Measurements from ENCODE around the gene AKIRIN2. TPM values are rescaled to one million over a fixed set of nuclear protein-coding genes. Genes with fewer than 3 reads are reported as not detected.

The AKIRIN2 gene
- total and polyA plus RNA-seq, 9 of the 15 experiments (the other 6 are each of a cell fraction or from before 2014, with no cell fraction given), result 5.8 to 63.9 (median 28.1) TPM

DNA sequence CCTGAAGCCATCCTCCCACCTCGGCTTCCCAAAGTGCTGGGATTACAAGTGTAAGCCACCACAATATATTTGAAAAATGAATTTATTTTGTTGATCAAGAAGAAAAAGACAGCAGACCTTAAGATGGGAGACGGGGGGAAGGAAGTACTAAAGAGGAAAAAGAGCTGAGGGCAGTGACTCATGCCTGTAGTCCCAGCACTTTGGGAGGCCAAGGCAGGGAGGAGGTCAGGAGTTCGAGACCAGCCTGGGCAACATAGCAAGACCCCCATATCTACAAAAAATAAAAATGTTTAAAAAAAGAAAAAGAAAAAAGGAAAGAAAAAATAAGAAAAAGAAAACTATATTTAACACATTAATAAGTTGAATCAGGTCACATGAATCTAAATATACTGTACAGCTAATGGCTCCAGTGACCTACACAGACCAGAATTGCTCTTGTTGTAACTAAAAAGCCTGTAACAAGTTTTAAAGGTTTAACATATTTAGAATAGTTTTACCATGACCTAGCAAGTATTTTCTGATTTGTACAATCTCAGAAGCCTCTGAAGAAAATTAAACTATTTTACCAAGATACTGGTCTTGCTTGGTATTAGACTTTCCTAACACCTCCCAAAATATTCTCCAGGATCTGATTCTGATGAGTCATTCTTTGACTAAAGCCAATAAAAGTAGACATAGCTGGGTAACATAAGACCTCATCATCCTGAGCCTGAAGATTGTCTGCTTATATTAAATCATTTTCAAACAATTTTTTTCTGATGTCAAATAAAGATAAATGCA, 4.3 kb upstream of the AKIRIN2 start:
- no peak for DNase-seq (ENCODE audit: extremely low read depth in 1 of 4, low spot score in 3 of 4)
- no peaks in the 10 kb centered on the region for H3K9me1 ChIP-seq (ENCODE audit: control insufficient read depth, insufficient read depth, low read length)
- H3K79me2 ChIP-seq (ENCODE audit: control insufficient read depth, insufficient read depth, low read length), result peaks cover 7% of the 10 kb centered on the region
- ChIA-PET POLR2A (interaction anchor here (2.2 kb wide), 1 partner anchor 17 kb away, joined by 9 read pairs; no protein-coding TSS in a partner anchor), CTCF (ENCODE audit: low intra/inter-chr PET ratio) (no interaction called here)
- H3K27me3 ChIP-seq (ENCODE audit: control insufficient read depth in 2 of 2, insufficient read depth in 2 of 2, low read length in 2 of 2), result no peaks in the 10 kb centered on the region
- ATAC-seq, result no peak
- 70% methylated on average over 3 of the region's 3 CpGs for WGBS (ENCODE audit: insufficient coverage, low coverage, missing lambda C conversion rate)
- in situ Hi-C loops (cut with MboI), result no loop called here
- H3K36me3 ChIP-seq (ENCODE audit: control insufficient read depth, insufficient read depth, low read length), result no peaks in the 10 kb centered on the region
- intact Hi-C loops (cut with micrococcal nuclease), result loop anchor here (10.0 kb wide), 1 partner anchor 232 kb away; the partner anchor contains the start of gene SLC35A1
- H3K9me3 ChIP-seq (replicated peaks; ENCODE audit: control insufficient read depth, insufficient read depth, low read depth, low read length), result no peaks in the 10 kb centered on the region
- H2AFZ ChIP-seq (ENCODE audit: low read depth, low read length), result 0 out of 2 replicates have a peak overlapping the region, but pooled peaks have one; percentile 7
- peaks cover 6 to 15% of the 10 kb centered on the region in 2 experiments for H3K4me1 ChIP-seq (replicated peaks in 1 of 2; ENCODE audit: control insufficient read depth in 2 of 2, insufficient read depth in 2 of 2, low read length in 2 of 2)
- H4K20me1 ChIP-seq (replicated peaks; ENCODE audit: control insufficient read depth, insufficient read depth, low read length), result no peaks in the 10 kb centered on the region
- H3K4me3 ChIP-seq, result no peak overlapping the region
- no peak overlapping the region for H3K4me2 ChIP-seq (ENCODE audit: insufficient read depth, low read length)
- no peak overlapping the region for H3K9ac ChIP-seq (ENCODE audit: insufficient read depth in 1 of 2, low read depth in 2 of 2, low read length in 2 of 2)
- H3K27ac ChIP-seq (ENCODE audit: extremely low read depth, low read depth, low read length), result peak overlapping the region; percentile 73; the same call in 1 of the 3 replicates
- FAIRE-seq, result no peak
- BruUV-seq (replicated peaks), result no TSS peak
- no peak for TF ChIP-seq SMARCE1 (IDR thresholded peaks at IDR 0.05)
- TF ChIP-seq ZNF695 (CRISPR knock-in tag; IDR thresholded peaks at IDR 0.05), result no peak
- no peak for TF ChIP-seq PYGO2 (tag; IDR thresholded peaks at IDR 0.05)
- TF ChIP-seq, protein P1, sequence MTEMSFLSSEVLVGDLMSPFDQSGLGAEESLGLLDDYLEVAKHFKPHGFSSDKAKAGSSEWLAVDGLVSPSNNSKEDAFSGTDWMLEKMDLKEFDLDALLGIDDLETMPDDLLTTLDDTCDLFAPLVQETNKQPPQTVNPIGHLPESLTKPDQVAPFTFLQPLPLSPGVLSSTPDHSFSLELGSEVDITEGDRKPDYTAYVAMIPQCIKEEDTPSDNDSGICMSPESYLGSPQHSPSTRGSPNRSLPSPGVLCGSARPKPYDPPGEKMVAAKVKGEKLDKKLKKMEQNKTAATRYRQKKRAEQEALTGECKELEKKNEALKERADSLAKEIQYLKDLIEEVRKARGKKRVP (CRISPR knock-in tag; IDR thresholded peaks at IDR 0.05), result no peak
- no peak for TF ChIP-seq BCL6 (CRISPR knock-in tag; IDR thresholded peaks at IDR 0.05)
- TF ChIP-seq, protein P2, sequence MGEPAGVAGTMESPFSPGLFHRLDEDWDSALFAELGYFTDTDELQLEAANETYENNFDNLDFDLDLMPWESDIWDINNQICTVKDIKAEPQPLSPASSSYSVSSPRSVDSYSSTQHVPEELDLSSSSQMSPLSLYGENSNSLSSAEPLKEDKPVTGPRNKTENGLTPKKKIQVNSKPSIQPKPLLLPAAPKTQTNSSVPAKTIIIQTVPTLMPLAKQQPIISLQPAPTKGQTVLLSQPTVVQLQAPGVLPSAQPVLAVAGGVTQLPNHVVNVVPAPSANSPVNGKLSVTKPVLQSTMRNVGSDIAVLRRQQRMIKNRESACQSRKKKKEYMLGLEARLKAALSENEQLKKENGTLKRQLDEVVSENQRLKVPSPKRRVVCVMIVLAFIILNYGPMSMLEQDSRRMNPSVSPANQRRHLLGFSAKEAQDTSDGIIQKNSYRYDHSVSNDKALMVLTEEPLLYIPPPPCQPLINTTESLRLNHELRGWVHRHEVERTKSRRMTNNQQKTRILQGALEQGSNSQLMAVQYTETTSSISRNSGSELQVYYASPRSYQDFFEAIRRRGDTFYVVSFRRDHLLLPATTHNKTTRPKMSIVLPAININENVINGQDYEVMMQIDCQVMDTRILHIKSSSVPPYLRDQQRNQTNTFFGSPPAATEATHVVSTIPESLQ (CRISPR knock-in tag; IDR thresholded peaks at IDR 0.05), result no peak
- no peak for TF ChIP-seq RFX7 (CRISPR knock-in tag; IDR thresholded peaks at IDR 0.05)
- TF ChIP-seq MAFK (IDR thresholded peaks at IDR 0.05; ENCODE audit: low read length), result peak; percentile 64; the same call in 1 of the 2 replicates
- TF ChIP-seq SAFB (IDR thresholded peaks at IDR 0.05; ENCODE audit: borderline replicate concordance, low read depth, low read length), result no peak
- TF ChIP-seq TEAD1 (CRISPR knock-in tag; IDR thresholded peaks at IDR 0.05), result no peak
- TF ChIP-seq FOXP1 (CRISPR knock-in tag; IDR thresholded peaks at IDR 0.05), result no peak
- peak; percentile 49; the same call in 1 of the 2 replicates for TF ChIP-seq ADNP (tag; IDR thresholded peaks at IDR 0.05)
- TF ChIP-seq KDM2B (CRISPR knock-in tag; IDR thresholded peaks at IDR 0.05), result no peak
- TF ChIP-seq, protein P3, sequence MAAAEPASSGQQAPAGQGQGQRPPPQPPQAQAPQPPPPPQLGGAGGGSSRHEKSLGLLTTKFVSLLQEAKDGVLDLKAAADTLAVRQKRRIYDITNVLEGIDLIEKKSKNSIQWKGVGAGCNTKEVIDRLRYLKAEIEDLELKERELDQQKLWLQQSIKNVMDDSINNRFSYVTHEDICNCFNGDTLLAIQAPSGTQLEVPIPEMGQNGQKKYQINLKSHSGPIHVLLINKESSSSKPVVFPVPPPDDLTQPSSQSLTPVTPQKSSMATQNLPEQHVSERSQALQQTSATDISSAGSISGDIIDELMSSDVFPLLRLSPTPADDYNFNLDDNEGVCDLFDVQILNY (CRISPR knock-in tag; IDR thresholded peaks at IDR 0.05), result no peak
- no peak for TF ChIP-seq TGIF2 (CRISPR knock-in tag; IDR thresholded peaks at IDR 0.05)
- TF ChIP-seq BACH1 (tag; IDR thresholded peaks at IDR 0.05), result peak; percentile 81
- no peak for TF ChIP-seq KAT2B (IDR thresholded peaks at IDR 0.05; ENCODE audit: low read depth, low read length)
- TF ChIP-seq BRD4 (IDR thresholded peaks at IDR 0.05), result no peak
